Duodenal mucosa (tissue), 2 donors: ENCODE data around the gene ZP4.

Experiments
- H3K27ac ChIP-seq: one replicate; pipeline ENCODE4 v1.7.0; 2013; ENCODE audit warnings: low read depth, low read length
- H3K27me3 ChIP-seq, 2 donors: one replicate each; pipeline ENCODE4 v1.7.0; 2013; ENCODE audit warnings: low read length in 2 of 2, control low read depth in 1 of 2; ENCODE audit not compliant: insufficient read depth in 2 of 2, control insufficient read depth in 1 of 2
- H3K36me3 ChIP-seq, 2 donors: one replicate each; pipeline ENCODE4 v1.7.0; 2013; ENCODE audit warnings: low read length in 2 of 2, control low read depth in 1 of 2; ENCODE audit not compliant: insufficient read depth in 2 of 2, control insufficient read depth in 1 of 2
- H3K4me1 ChIP-seq, 2 donors: one replicate each; pipeline ENCODE4 v1.7.0; 2013; ENCODE audit warnings: low read length in 2 of 2, control low read depth in 1 of 2; ENCODE audit not compliant: insufficient read depth in 2 of 2, control insufficient read depth in 1 of 2
- H3K4me3 ChIP-seq, 2 donors: one replicate each; pipeline ENCODE4 v1.7.0; 2013; ENCODE audit warnings: low read length in 2 of 2, low read depth in 1 of 2
- H3K9ac ChIP-seq, 2 donors: one replicate each; pipeline ENCODE4 v1.7.0; 2013; ENCODE audit warnings: low read length in 2 of 2, low read depth in 1 of 2
- H3K9me3 ChIP-seq, 2 donors: one replicate each; pipeline ENCODE4 v1.7.0; 2013; ENCODE audit warnings: low read length in 2 of 2, control low read depth in 1 of 2; ENCODE audit not compliant: control insufficient read depth in 1 of 2

The ZP4 gene

DNA sequence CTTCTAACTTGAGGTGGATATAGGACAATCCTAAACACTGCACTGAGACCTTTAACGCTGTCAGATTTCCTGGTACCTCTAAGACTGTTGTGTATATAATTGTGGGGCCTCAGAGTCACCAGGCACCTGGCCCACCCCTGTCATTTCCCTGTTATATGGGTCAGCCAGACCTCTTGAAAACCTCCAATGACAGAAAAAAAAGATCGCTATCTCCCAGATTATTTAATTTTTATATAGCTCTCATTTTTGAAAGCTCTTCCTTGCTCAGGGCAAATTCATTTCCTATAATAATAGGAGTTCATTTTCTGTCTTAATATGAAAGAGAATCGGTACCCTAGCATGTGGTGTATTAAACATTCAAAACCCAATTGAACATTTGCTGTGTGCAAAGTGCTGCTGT, 56.7 kb downstream of the ZP4 start:
- H3K27me3 ChIP-seq = no peaks in the 10 kb centered on the region
- no peak overlapping the region for H3K4me3 ChIP-seq
- H3K4me1 ChIP-seq = no peaks in the 10 kb centered on the region
- H3K9me3 ChIP-seq = no peaks in the 10 kb centered on the region
- H3K27ac ChIP-seq = no peak overlapping the region
- no peak overlapping the region for H3K9ac ChIP-seq
- H3K36me3 ChIP-seq = no peaks in the 10 kb centered on the region

DNA sequence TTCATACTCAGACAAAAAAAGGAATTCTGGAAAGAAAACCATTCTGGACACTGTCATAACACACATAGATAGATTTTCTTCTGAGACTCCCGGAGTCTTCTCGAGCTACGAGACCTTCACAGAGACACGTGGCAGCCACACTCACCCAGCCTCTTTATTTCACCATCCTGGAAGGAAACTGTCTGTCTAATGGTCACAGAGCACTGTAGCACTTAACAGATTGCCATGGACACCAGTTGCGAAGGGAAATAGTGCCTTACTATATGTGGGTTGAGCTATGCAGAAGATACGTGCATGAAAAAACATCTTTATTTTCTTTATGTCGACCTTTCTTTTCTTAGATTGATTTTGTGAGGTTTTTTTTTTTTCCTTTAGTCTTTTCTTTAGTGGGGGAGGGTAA, 57.9 kb downstream of the ZP4 start:
- Histone ChIP-seq H3K4me3 (no peak overlapping the region), H3K27ac (no peak overlapping the region), H3K9ac (no peak overlapping the region), H3K27me3 (no peaks in the 10 kb centered on the region), H3K4me1 (no peaks in the 10 kb centered on the region), H3K36me3 (no peaks in the 10 kb centered on the region), H3K9me3 (no peaks in the 10 kb centered on the region)
